ENCODE measurements around the gene SLC22A12. TPM values are rescaled to one million over a fixed set of nuclear protein-coding genes. Genes with fewer than 3 reads are reported as not detected.

The SLC22A12 gene
- total RNA-seq, 1 donor from 2014 or later: not detected

DNA sequence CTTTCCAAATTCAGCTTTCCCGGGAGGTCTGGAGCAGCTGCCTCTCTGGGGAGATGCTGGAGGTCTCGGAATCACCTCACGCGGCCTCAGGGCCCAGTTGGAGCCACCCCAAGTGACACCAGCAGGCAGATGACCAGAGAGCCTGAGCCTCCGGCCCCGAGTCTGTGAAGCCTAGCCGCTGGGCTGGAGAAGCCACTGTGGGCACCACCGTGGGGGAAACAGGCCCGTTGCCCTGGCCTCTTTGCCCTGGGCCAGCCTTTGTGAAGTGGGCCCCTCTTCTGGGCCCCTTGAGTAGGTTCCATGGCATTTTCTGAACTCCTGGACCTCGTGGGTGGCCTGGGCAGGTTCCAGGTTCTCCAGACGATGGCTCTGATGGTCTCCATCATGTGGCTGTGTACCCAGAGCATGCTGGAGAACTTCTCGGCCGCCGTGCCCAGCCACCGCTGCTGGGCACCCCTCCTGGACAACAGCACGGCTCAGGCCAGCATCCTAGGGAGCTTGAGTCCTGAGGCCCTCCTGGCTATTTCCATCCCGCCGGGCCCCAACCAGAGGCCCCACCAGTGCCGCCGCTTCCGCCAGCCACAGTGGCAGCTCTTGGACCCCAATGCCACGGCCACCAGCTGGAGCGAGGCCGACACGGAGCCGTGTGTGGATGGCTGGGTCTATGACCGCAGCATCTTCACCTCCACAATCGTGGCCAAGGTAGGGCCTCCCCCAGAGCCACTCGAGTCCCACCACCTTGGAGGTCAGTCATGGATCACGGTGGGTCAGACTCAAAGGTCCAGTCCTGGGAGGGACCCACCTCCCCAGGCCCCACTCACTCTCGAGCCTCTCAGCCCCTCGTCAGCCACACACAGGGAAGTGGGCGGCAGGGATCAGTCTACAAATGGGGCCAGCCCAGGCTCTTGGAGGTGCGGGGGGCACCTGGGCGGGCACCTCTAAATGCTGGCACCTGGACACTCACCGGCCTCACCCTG, 525 bp downstream of the SLC22A12 start:
- Histone ChIP-seq H2AFZ (replicated peaks) (no peak overlapping the region), H3K9me3 (ENCODE audit: low read depth) (no peaks in the 10 kb centered on the region), H3K9ac (no peak overlapping the region), H3K4me3 (no peak overlapping the region), H3K36me3 (no peaks in the 10 kb centered on the region), H3K27me3 (no peaks in the 10 kb centered on the region), H4K20me1 (ENCODE audit: low read depth) (no peaks in the 10 kb centered on the region), H3K4me1 (no peaks in the 10 kb centered on the region), H3K79me2 (ENCODE audit: low read depth) (no peaks in the 10 kb centered on the region), H3F3A (ENCODE audit: low read depth) (no peaks in the 10 kb centered on the region), H3K27ac (no peak overlapping the region), H3K4me2 (no peak overlapping the region)
- no peak overlapping the region for H3K4me3 Mint-ChIP-seq
- no peak overlapping the region for H3K27ac Mint-ChIP-seq
- no peak for TF ChIP-seq EZH2phosphoT487 (IDR thresholded peaks at IDR 0.05)
- TF ChIP-seq EZH2 (IDR thresholded peaks at IDR 0.05): no peak
- no peaks in the 10 kb centered on the region for H3K4me1 Mint-ChIP-seq
- H3K27me3 Mint-ChIP-seq (ENCODE audit: insufficient read depth, low read depth): peaks cover 4% of the 10 kb centered on the region
- DNase-seq (ENCODE audit: low spot score): no peak
- peaks cover 8% of the 10 kb centered on the region for H3K9me3 Mint-ChIP-seq
- no peaks in the 10 kb centered on the region for H3K36me3 Mint-ChIP-seq

GRCh38 chr11:64592234-64592615, 1.2 kb downstream of the SLC22A12 start:
- H3K4me1 ChIP-seq: no peaks in the 10 kb centered on the region
- Mint-ChIP-seq H3K9me3 (peaks cover 8% of the 10 kb centered on the region), H3K4me3 (no peak overlapping the region), H3K27me3 (ENCODE audit: insufficient read depth, low read depth) (peaks cover 4% of the 10 kb centered on the region), H3K27ac (no peak overlapping the region), H3K4me1 (no peaks in the 10 kb centered on the region), H3K36me3 (no peaks in the 10 kb centered on the region)
- H2AFZ ChIP-seq (replicated peaks): no peak overlapping the region
- no peaks in the 10 kb centered on the region for H3K27me3 ChIP-seq
- no peaks in the 10 kb centered on the region for H4K20me1 ChIP-seq (ENCODE audit: low read depth)
- no peaks in the 10 kb centered on the region for H3K9me3 ChIP-seq (ENCODE audit: low read depth)
- TF ChIP-seq, protein P1, sequence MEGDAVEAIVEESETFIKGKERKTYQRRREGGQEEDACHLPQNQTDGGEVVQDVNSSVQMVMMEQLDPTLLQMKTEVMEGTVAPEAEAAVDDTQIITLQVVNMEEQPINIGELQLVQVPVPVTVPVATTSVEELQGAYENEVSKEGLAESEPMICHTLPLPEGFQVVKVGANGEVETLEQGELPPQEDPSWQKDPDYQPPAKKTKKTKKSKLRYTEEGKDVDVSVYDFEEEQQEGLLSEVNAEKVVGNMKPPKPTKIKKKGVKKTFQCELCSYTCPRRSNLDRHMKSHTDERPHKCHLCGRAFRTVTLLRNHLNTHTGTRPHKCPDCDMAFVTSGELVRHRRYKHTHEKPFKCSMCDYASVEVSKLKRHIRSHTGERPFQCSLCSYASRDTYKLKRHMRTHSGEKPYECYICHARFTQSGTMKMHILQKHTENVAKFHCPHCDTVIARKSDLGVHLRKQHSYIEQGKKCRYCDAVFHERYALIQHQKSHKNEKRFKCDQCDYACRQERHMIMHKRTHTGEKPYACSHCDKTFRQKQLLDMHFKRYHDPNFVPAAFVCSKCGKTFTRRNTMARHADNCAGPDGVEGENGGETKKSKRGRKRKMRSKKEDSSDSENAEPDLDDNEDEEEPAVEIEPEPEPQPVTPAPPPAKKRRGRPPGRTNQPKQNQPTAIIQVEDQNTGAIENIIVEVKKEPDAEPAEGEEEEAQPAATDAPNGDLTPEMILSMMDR (IDR thresholded peaks at IDR 0.05): no peak
- no peak for TF ChIP-seq EZH2phosphoT487 (IDR thresholded peaks at IDR 0.05)
- TF ChIP-seq EZH2 (IDR thresholded peaks at IDR 0.05): no peak
- H3K4me2 ChIP-seq: no peak overlapping the region
- no peak for DNase-seq (ENCODE audit: low spot score)
- no peaks in the 10 kb centered on the region for H3F3A ChIP-seq (ENCODE audit: low read depth)
- H3K9ac ChIP-seq: no peak overlapping the region
- H3K79me2 ChIP-seq (ENCODE audit: low read depth): no peaks in the 10 kb centered on the region
- no peaks in the 10 kb centered on the region for H3K36me3 ChIP-seq
- no peak overlapping the region for H3K27ac ChIP-seq
- no peak overlapping the region for H3K4me3 ChIP-seq

DNA sequence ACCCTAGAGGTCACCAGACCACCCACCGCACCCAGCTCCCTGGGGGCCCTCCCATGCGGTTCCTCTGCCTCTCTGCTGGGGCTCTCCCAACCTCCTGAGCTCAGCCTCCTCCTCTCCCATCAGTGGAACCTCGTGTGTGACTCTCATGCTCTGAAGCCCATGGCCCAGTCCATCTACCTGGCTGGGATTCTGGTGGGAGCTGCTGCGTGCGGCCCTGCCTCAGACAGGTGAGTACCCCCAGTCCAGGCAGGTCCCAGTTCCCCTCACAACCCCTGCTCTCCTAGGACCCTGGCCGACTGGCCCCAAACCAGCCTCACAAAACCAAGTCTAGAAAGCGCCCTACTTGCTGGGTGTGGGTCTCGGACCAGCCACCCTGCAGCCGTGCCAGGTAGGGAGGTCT, 1.6 kb downstream of the SLC22A12 start:
- Histone ChIP-seq H3K27ac (no peak overlapping the region), H3K79me2 (ENCODE audit: low read depth) (no peaks in the 10 kb centered on the region), H4K20me1 (ENCODE audit: low read depth) (no peaks in the 10 kb centered on the region), H3K9ac (no peak overlapping the region), H3K36me3 (no peaks in the 10 kb centered on the region), H3K4me1 (no peaks in the 10 kb centered on the region), H3K4me2 (no peak overlapping the region), H3K9me3 (ENCODE audit: low read depth) (no peaks in the 10 kb centered on the region), H3K27me3 (no peaks in the 10 kb centered on the region), H3F3A (ENCODE audit: low read depth) (no peaks in the 10 kb centered on the region), H2AFZ (replicated peaks) (no peak overlapping the region), H3K4me3 (no peak overlapping the region)
- H3K27me3 Mint-ChIP-seq (ENCODE audit: insufficient read depth, low read depth): peaks cover 4% of the 10 kb centered on the region
- H3K36me3 Mint-ChIP-seq: no peaks in the 10 kb centered on the region
- no peaks in the 10 kb centered on the region for H3K4me1 Mint-ChIP-seq
- TF ChIP-seq, protein P1 (IDR thresholded peaks at IDR 0.05): no peak
- TF ChIP-seq EZH2 (IDR thresholded peaks at IDR 0.05) (no peak), EZH2phosphoT487 (IDR thresholded peaks at IDR 0.05) (no peak)
- no peak for DNase-seq (ENCODE audit: low spot score)
- H3K4me3 Mint-ChIP-seq: no peak overlapping the region
- peaks cover 8% of the 10 kb centered on the region for H3K9me3 Mint-ChIP-seq
- H3K27ac Mint-ChIP-seq: no peak overlapping the region

All from neural progenitor cell (in vitro differentiated cells).